Midbrain (tissue), 1 donor: ENCODE results near the gene INTS13.
A peak's percentile ranks its signal among the peaks of the same experiment; 100 is the strongest.
"Not testable (repeated sequence)": the region's sequence is repeated elsewhere in the genome, so short reads cannot be mapped to it uniquely, and the experiment has no call there.

Source experiments
- DNase-seq: peaks from one replicate; lab custom pipeline; 2025; lab: John Stamatoyannopoulos, UW

Gene INTS13

GRCh38 chr12:26936559-26937442 is 980 bp downstream of the INTS13 start:
- no peak for DNase-seq

- DNase-seq, result no peak
Observed at GRCh38 chr12:26935636-26936378, 2.0 kb downstream of the INTS13 start.

GRCh38 chr12:26929590-26929989 is 8.2 kb downstream of the INTS13 start:
- DNase-seq, result no peak

DNA sequence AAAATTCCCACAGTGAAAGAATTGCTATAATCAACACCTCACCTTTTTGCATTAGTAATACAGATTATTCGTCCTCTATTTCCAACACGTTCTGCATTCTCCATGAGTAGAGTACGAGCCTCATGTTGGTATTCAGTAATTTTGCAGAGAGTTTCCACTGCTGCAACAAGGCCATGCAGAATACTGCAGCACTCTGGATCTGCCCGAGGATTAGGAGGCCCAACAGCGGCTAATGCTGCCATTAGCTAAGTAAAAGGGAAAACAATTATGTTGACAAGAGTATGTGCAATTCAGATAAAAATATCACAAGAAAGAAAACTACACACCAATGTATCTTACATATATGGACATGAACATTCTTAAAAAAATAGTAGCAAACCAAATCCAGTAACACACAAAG is 9.1 kb downstream of the INTS13 start:
- no peak for DNase-seq

- no peak for DNase-seq
Observed at GRCh38 chr12:26921886-26922285, 15.9 kb downstream of the INTS13 start.

DNA sequence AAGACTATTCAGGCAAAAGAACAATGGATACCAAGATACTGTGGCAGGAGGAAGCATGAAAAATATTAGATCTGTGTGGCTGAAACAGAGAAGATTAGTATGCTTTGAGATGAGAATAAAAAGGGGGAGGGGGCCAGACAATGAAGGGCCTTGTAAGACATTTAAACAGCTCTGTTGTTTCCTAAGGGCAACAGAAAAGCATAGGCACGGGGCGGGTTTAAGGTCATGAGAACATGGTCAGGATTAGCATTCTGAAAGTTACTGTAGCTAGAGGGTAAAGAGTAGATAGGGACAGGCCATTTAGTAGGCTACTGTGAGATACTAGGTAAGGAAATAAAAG is 18.6 kb downstream of the INTS13 start:
- peak; percentile 61 for DNase-seq

GRCh38 chr12:26918321-26919215 is 19.2 kb downstream of the INTS13 start:
- peak; percentile 35 for DNase-seq

DNA sequence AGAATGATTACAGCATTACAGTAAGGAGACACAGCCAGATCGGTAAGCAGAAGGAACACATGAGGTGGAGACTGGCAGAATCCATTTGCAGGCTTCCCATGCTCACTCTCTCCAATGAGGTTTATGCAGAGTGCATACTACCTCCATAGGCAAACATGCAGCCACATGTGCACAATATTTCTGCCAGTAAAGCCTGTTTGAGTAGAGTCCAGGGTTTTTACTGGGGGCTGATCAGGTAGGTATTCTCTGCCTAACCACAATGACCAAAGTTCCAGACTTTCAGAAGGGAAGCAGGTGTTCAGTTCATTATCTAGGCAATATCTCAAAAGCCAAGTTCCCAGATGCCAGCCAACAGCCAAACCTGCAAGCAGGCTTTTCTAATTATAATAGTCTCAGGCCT is 31.1 kb downstream of the INTS13 start:
- DNase-seq, result no peak

GRCh38 chr12:26906024-26906423 is 31.8 kb downstream of the INTS13 start:
- no peak for DNase-seq

GRCh38 chr12:26903396-26903795 is 34.4 kb downstream of the INTS13 start:
- DNase-seq, result not testable (repeated sequence)

- no peak for DNase-seq
Observed at GRCh38 chr12:26896913-26897312, 40.9 kb downstream of the INTS13 start.

DNA sequence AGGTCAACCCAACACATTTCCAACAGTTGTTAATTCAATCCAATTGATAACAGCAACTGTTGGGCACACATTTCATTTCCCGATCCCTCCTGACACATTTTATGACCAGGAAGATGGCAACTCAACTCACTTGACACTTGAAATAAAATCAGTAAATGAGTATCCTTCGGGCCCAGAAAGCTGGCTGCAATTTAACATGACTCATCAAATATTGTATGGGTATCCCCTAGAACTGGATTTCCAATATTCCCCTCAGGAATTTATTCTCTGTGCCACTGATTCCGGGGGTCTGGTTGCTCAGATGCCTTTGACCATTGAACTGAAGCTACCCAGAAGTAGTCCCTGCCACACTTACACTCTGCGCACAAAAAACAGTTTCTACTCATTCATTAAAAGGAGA is 42.1 kb downstream of the INTS13 start:
- no peak for DNase-seq

- DNase-seq, result no peak
Observed at GRCh38 chr12:26891704-26892103, 46.1 kb downstream of the INTS13 start.

- DNase-seq, result no peak
Observed at GRCh38 chr12:26890784-26891183, 47.0 kb downstream of the INTS13 start.

GRCh38 chr12:26884765-26885576 is 52.8 kb downstream of the INTS13 start:
- DNase-seq, result peak; percentile 92

DNA sequence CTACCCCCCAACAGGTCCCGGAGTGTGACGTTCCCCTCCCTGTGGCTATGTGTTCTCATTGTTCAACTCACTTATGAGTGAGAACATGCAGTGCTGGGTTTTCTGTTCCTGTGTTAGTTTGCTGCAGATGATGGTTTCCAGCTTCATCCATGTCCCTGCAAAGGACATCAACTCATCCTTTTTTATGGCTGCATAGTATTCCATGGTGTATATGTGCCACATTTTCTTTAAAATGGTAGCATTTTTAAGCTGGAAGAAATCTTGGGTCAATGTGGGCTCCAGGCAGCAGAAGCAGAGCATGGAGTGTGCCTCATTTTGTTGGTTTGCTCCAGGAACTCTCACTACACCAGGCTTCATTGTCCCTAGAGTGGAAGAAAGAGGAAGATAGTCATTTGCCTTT is 57.2 kb downstream of the INTS13 start:
- DNase-seq, result no peak

DNA sequence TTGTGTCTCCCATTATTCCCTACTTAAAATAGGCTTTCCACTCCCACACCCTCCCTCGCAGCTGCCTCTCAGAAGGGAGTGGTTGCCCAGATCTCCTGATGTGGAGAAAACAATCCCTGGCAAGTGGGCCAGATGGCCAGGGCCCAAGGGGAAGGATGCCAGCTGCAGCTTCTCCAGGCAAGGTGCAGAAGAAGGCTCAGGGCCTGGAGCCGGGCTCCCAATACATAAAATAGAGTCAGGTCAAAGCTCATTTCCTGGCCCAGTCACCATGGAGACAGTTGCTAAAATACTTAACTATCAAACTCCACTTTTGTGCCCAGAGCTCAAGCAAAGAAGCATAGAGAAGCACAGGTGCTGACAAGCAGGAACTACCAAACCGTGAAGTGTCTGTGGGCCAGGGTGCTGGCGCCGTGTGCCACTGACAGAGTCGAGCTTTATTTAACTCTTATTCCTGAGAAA is 59.1 kb downstream of the INTS13 start:
- peak; percentile 23 for DNase-seq

DNA sequence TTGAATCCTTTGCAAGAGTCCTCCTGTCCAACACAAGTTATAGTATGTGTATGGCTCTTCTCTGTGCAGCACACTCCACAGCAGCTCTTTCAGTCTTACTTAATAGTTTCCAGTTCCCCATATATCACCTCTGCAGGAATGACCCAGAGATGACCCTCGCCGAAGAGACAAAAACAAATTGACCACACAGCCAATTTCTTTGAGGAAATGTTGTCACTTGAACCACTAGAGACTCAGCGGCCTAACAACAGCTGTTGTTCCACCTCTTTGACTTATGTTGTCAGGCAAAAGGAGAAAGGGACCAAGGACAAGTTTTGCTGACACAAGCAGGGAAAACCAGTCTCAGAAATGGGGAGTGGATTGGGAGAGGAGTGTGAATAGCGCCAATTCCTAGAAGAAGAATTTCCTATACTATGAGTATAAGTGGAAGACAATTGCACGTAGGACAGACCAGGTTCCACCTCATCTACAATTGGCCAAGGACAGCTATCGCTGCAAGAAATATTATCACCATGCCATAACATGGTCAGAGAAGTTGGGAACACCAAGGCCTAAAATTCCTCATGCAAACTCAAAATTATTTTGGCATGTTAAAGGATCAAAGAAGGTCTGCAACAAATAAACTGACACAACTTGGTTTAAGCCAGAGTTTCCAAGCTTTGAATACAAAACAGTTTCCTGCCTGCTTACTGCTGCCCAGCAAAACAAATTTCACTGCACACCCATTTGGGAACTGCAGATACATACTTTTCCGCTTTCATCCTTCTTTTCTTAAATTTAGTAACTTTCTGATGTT is 63.1 kb downstream of the INTS13 start:
- DNase-seq, result no peak

- DNase-seq, result no peak
Observed at GRCh38 chr12:26872625-26873024, 65.2 kb downstream of the INTS13 start.

DNA sequence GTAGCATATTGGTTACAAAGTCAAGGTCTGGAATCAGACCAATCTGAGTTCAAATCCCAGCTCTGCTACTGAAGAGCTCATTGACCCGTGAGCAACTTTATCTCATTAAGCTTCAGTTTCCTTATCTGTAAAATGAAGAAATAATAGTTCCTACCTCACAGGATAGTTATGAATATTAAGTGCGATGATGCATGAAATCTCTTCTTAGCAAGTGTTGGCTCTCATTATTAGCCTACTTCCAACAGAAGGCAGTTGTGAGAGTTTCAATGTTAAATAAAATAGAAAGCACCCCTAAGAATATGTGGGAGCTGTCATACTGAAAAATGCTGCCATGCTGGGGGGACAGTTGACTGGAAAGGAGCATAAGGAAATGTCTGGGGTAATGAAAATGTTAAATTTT is 65.8 kb downstream of the INTS13 start:
- no peak for DNase-seq
